Fibroblast of peridontal ligament (primary cell): ENCODE data around the gene SIGLEC6.
A peak's percentile ranks its signal among the peaks of the same experiment; 100 is the strongest.

Experiments used
- DNase-seq: peaks from one replicate; pipeline ENCODE4 v3.0.0-alpha.2; 2010; ENCODE audit errors: extremely low read depth

SIGLEC6 gene

DNA sequence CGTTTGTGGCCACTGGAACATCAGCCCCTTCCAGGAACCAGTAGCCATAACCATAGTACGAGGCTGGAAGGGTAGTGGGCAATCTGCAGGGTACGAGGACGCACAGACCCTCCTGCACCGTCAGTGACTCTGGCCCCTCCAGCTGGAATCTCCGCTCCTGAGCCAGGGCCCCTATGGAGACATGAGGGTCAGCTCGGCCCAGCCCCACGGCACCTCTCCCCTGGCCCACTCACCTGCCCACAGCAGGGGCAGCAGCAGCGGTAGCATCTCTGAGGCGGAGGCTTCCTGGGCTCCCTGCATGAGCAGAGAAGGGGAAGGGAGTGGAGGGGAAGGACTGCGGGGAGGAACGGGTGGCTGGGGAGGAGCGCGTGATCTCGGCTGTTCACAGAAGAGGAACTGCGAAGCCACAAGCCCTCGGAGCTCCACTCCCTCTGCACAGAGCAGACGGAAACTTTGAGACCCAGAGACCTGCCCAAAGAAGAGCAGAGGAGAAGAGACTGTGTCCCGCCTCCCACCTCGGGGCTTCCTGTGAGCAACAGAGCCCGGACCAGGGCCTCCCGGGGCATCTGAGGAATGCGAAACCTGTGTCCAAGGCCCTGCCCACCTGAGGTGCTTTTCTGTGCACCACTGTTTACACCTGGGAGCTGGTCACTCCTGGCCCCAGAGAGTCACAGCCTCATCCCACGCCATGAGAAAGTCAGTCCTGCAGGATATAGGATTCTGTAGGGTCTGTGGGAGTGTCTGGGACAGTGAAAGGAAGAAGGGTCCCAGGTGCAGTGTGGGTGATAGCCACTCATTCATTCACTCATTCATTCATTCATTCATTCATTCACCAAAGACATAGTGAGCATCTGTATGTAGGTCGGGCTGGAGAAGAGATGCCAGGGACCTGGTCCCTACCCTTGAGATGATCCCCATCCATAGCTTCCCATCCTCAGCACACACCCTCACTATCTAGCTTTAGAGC, at the start of gene SIGLEC6:
Gene SIGLEC6 (minus strand): TSS at position 322 of the 967 bp plus-strand sequence. CDS start 22 bp downstream, at position 300.
- DNase-seq: no peak

DNA sequence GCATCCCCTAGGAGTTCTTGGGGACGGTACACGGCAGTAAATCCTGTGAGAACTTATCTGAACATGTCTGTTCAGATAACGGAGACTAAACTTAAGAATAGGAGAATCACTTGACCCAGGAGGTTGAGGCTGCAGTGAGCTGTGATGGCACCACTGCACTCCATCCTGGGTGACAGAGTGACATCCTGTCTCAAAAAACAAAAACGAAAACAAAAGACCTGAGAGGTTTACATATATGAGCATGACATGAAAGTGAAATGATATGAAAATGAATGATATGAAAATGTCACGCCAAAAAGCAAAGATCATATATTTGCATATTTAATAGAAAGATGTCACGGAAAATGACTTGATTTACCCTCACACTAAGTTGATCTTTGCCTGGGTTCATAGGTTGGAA, 45.4 kb upstream of the SIGLEC6 start:
- no peak for DNase-seq

DNA sequence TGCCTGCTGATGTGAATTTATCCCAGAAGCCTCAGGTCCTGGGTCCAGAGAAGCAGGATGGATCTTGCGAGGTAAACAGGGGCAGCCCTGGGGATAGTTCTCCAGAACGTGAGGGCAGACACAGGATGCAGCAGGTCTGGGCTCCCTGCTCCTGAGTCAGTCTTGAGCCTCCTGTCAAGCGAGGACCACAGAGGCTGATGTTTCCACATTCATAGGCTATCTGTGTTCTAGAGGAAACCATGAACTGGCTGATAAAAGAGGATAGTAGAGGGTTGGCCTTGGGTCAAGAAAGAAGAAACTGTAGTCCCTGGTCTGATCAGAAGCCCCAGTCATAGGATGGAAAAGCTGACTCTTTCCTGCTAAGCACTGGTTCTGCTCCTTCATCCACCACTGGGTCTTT, 41.9 kb upstream of the SIGLEC6 start:
- DNase-seq: no peak

DNA sequence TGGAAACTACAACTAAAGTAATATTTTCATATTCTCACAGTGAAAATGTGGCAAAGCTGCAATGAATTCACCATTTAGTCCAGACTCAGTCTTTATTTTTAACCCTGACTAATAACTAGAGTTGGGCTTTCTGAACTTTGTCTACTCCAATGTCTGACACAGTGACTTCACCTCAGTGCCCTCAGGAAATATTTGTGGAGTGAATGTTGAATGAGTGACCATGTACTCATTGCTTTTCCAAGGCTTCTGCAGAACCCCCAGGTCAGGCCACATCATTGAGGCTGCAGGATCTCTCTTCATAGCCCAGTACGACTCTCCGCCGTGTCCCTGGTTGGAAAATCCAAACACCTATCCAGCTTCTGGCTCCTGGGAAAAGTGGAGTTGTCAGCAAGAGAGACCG, 41.4 kb upstream of the SIGLEC6 start:
- DNase-seq: peak; percentile 9

DNA sequence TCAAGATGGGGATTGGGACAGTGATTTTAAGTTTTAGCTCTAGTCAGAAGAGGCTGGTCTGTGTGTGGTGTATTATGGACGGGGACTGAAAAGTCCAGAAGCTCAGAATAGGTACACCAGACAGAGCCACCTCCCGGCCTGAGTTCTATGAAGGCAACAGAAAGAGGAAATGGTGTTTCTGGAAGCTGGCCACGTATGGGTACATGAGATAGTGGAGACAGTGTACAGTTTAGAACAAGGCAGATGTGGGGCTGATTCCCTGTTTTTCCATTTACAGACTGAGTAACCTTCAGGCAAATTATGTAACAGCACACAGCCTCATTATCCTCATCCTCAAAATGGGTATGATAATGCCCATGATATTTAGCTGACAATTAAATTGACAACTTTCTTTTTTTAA, 40.9 kb upstream of the SIGLEC6 start:
- no peak for DNase-seq

DNA sequence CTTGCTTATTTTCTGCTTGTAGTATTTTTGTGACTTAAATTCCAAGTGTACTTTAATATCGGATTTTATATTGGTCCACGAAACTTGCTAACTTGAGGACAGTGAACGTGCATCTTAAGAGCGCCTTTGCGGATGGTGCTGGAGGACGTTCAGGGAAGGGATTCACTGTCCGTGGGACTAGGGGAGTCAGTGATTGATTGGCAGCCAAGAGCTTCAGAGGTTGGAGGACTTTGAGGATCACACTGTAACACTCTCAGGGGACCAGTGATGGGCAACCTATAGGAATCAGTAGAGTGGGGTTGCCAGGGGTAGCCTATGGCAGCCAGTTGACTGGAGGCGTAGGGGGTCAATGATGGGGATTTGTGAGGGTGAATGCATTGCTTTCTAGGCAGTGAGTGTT, 40.1 kb upstream of the SIGLEC6 start:
- peak; percentile 22 for DNase-seq

DNA sequence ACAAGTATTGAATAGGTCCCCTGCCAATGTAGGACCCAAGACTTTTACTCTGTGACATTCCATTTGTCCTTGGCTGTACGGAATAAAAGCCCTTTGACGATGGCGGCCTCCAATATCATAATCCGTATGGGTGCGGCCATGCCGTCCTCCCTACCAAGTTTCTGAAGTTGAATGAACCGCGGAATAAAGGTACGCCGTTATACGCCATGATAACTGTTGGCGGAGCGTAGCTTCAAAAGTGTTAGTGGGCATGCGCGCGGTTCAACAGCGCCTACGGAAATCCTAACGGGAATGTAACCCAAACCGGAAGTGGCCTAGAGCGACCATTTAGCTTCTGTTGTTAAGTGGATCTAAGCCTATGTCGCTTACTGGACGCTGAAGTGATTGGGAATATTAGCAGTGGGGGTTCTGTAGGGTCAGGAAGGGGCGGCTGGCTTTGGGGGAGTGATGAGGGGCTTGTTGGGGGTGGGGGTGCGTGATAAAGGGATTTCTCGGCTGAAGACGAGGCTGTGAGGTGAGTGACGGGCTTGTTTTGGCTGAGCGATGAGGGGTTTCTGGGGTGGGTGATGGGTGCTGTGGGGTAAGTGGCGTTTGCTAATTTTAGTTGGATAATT, 39.6 kb upstream of the SIGLEC6 start, which contains the start of gene ZNF175:
Gene ZNF175 (plus strand): TSS at position 322 of the 614 bp plus-strand sequence. CDS start 2,047 bp downstream, outside the sequence.
- peak; percentile 98 for DNase-seq

DNA sequence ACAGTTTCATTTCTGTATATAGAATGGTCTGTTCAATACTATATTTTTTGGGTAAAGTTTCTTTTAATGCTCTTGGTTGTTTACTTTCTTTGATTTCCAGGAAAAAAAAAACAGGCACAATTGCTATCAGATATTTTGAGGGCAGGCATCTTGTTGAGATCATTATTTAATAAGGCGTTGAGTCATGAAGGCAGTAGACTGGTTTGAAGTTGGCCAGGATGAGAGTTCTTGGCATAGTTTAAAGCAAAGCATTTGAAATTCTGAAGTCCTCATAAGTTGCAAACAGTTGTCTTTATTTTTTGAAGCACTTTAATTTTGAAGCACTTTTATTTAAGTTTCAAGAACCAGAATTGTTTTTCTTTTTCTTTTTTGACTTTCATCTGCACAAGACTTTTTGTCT, 37.0 kb upstream of the SIGLEC6 start:
- no peak for DNase-seq

DNA sequence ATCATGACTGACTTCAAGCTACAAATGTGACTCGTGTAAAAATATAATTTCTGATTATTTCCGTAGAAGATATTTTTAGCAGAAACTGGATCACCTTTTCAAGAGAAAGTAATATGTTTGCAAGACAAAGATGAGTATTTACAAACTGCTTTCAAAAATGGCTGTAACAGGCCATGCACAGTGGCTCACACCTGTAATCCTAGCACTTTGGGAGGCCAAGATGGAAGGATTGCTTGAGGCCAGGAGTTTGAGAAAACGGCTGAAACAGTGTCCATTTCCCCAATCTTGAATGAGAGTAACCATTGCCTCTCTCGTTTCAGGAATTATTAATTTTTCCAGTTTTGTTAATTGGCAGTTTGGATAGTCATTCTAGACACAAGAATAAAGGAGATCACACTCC, 36.1 kb upstream of the SIGLEC6 start:
- no peak for DNase-seq

DNA sequence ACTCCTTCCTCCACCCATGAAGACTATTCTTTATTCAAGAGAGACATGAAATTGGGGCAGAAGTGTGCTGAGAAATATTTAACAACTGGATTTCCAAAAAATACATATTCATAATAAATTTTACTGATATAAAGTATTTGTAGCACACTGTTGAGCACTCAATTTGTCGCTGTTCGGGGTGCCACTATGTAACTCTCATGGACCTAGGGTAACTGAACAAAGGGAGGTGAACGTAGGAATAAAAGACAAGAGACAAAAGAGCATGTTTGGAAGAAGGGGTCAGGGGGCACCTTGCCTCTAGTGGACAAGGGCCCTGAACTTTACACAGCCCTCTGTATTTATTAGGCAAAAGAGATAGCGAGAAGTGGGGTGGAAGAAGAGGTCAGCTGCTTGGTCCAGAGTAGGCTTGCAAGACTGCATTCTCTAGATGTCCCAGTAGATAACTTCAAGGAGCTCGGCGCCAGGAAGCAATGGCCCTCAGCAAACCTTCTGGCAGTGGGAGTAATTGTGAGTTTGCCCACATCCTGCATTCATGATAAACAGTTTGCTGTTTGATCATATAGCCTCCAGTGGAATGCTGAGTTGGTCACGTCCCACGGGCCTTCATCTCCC, 35.1 kb upstream of the SIGLEC6 start:
- DNase-seq: no peak

DNA sequence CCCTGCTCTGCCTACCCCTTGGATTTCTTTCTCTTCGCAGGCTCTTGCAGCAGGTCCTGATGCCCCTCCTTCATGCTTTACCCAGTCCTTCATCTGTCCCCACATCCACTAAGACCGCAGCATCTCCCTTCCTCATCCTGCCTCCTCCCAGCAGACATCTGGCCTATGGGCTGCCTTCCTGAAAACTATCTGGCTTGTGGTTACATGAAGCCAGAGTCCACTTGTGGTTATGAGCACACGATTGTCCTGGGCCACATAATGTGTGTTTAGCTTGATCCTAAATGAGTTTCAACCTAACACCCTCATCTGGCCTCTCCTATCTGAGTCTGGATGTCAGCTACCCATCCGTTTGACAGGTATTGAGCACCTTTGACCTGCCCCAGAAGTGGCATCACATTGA, 34.1 kb upstream of the SIGLEC6 start:
- DNase-seq: no peak

DNA sequence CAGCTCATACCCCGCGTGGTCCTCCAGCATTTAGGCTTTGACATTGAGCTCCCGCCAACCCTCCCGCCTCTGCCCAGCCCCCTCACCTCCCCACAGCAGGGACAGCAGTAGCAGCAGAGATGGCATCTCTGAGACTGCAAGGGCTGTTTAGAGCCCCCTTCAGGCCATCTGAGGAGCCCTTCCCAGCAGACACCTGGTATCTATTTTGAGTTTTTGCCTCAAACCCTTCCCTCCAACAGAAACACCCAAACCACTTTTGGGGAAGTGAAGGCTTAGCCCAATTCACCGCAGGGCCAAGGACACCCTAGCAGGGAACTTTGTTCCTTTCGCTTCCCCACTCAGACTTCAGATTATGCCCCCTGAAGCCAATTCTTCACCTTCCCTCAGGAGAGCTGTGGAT, 33.3 kb upstream of the SIGLEC6 start:
- DNase-seq: no peak

DNA sequence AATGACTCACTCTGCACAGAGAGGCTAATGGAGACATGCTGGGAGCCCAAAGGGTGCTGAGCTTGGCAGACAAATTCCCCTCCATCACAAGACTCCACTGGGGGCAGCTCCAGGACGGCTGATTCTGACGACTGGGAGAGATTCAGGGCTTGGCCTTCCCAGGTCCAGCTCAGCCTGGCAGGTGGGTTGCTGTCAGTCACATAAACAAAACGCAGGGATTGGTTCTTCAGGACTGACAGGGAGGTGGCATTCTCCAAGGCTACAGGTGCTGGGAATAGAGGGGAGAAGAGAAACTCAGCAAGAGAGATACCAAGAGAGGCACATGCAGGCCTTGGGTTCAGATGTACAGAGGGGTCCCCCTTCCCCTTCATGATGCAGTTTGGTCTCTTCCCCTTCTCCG, 28.9 kb upstream of the SIGLEC6 start:
- DNase-seq: no peak

DNA sequence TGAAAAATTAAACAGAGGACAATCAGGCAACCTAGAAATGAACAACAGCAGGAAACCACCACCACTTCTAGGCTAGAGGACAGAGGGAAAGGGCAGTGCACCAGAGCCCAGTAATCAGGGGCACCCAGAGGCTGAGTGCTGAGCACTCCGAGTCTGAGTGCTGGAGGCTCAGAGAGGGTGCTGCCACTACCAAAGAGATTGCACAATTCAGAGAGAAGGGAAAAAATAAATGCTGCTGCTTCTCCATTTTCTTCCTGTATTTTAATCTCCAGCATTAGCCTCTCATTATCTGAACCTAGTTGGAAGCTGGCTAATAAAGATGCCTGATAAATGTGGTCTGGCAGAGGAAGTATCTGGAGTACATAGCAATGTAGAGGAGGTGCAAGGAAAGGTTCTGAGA, 27.8 kb upstream of the SIGLEC6 start:
- no peak for DNase-seq

DNA sequence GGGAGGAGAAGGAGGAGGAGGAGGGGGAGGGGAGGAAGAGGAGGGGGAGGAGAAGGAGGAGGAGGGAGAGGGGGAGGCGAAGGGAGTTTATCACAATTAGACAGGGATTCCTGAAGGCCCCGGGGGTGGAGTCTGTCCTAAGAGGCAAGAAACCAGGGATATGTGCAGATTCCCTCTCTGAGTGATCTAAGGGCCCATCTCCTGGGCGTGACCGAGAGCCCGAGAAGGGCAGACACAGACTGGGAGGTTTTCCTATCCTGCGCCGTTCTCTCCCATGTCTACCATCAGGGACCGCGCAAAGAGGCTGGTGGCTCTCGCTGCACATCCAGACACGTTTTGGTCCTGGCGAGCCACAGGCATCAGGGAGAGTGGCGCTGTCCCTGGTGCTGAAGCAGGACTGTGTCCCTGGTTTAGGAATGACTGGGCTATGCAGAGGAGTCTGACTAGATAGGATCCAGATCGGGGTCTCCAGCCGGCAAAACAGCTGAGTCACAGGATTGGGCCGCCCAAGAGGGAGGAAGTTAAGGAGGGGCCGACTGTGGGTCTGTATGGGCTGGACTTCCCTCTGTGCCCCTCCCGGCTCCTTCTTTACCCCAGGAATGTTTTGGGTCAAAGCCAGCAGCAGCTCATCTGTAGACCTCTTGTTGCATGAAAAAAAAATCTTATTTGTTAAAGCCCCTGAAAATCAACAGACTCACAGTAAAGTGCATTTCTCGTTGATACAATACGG, 21.7 kb upstream of the SIGLEC6 start:
- peak; percentile 32 for DNase-seq

DNA sequence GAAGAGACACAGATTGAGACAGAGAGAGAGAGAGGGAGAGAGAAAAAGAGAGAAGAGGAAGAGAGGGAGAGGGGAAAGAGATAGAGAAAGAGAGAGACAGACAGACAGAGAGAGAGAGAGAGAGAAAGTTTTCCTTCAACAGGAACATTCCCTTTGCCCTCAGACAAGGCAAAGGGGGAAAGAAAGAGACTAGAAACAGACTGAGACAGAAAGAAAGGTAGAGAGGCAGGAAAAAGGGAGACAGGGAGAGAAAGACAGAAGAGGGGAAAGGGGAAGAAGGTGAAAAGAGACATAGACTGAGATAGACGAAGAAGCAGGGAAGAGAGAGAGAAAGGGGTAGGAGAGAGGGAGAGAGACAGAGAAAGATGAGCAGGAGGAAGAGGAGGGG, 21.1 kb upstream of the SIGLEC6 start:
- DNase-seq: no peak

DNA sequence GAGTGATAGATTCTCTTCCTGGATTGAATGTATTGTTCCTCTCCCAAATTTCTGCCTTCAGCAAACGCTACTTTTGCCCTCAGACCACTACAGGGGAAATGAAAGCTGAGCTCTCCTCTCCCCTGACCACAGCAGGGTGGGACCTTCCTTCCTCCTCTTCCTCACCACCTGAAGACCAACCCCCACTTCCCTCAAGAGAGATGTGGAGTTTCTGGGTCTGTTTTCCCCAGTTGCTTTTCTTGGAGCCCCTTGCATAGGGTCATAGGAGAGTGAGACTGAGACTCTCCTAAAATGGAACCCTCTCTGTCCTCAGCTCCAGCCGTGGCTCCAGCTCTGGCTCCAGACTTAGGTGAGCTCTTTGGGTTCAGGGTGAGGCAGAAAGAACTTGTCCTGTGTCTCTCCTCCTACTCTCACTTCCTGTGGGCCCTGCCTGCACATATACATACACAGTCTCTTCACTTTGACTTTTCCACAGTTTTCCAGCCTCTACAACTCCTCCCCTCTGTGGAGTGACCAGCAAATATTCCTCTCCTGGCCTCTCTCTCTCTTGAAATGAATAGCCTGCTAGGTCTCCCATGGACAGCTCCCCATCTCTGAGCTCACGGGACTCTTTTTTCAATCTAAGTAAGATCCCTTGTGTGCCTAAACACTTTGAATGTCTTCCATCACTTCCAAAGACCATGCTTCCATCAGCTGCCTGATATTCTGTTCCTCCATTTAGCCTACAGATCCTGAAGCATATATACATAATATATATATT, 20.4 kb upstream of the SIGLEC6 start:
- no peak for DNase-seq

DNA sequence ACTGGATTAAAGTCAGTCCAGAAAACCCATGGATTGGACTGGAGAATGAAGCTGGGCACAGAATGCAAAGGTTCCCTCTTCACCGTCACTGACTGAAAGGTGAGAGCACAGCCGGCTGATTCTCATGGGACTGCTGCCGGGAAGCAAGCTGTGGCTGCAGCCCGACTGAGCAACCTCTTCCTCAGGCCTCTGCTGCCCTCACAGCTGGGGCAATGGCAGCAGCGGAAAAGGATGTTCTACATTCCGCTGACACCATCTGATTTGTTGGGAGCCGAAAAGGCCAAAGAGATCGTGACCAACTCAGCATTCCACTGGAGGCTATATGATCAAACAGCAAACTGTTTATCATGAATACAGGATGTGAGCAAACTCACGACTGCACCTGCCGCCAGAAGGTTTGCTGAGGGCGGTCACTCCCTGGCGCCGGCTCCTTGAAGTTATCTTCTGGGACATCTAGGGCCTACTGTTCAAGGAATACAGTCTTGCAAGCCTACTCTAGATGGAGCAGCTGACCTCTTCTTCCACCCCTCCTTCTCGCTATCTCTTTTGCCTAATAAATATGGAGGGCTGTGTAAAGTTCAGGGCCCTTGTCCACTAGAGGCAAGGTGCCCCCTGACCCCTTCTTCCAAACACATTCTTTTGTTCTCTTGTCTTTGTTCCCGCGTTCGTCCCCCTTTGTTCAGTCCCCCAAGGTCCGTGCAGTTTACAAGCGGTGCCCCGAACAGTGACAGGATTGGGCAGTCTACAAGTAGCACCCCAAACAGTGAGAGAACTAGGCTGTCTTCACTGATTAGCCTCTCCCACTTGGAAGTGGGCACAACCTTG, 19.6 kb upstream of the SIGLEC6 start:
- DNase-seq: no peak

DNA sequence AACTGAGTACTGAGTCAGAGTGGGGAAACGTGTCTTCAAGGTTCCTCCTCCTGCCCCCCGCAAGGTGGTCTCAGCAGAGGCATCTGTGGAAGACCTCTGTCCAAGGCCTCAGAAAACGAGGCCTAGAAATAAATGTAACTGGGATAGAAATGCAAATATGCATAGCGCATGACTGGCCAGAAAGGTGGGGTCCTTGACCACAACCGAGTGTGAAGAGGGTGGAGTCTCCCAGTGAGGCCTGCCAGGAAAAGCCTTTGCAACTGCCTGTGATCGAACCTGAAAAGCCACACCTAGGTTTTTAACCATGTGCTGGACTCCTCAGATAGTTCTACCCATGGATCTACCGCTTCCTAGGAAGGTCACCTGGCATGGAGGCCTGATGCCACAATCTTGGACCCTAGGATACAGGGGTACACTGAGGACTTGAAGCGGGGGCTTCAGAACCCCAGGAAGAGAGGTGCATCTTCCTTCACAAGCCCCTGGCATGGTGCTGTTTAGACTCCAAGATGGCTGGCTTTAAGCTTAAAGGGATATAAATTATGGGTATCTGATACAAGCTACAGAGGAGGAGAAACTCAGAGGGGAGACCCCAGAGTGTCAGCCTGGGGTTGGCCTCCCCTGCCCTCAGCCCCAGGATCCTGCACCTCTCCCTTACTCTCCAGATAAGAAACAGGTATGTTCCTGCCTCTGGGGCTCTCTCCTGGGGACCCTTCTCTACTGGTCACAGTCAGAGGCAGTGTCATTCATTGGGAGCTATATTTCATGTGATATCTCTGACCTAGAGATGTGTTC, 18.3 kb upstream of the SIGLEC6 start:
- DNase-seq: no peak
